Measurements from ENCODE around the gene SUMO4. TPM values are rescaled to one million over a fixed set of nuclear protein-coding genes. Genes with fewer than 3 reads are reported as not detected.

The SUMO4 gene
- total and polyA plus RNA-seq, 4 donors = 0.49 to 6.9 (median 2.9) TPM; not detected in 1

GRCh38 chr6:149421132-149421531 is 21.1 kb downstream of the SUMO4 start:
- 76 to 77% methylated on average over 5 of the region's 5 CpGs for WGBS, 2 donors
- Histone ChIP-seq H3K9me3 (ENCODE audit: control insufficient read depth, low read length) (no peaks in the 10 kb centered on the region), H3K4me3 (ENCODE audit: low read length in 2 of 2) (no peak overlapping the region), H3K4me1 (ENCODE audit: control insufficient read depth in 1 of 2, insufficient read depth in 2 of 2, low read length in 2 of 2) (no peaks in the 10 kb centered on the region), H3K27me3 (ENCODE audit: control insufficient read depth in 1 of 2, insufficient read depth in 2 of 2, low read length in 1 of 2) (no peaks in the 10 kb centered on the region), H3K27ac (ENCODE audit: low read depth in 1 of 2, low read length in 2 of 2) (no peak overlapping the region), H3K36me3 (ENCODE audit: control insufficient read depth in 1 of 2, insufficient read depth in 2 of 2, low read length in 1 of 2) (no peaks in the 10 kb centered on the region)
- intact Hi-C loops (cut with DNase I) = loop anchor here in 1 of 2 donors (5.0 kb wide), 1 partner anchor 104 kb away; the partner anchor contains the start of gene TAB2
- no peak for ATAC-seq (ENCODE audit: low FRiP score)
- no peak for DNase-seq

DNA sequence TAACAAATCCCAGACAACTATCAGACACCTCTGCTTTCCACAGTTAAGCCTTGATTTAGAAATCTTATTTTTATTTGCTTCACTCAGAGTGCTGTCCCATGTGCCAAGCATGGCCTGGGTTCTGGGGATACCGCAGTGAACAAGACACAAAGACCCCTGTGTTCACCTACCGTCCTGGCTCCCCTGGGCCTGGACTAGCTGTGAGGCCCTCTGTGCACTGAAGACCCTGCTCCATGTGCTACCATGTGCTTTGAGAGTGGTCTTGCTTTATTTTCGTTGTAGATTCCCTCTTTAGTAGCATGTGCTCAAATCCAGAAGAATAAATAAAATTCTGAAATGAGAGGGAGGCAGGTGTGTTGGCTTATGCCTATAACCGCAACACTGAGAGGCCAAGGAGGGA is 22.5 kb downstream of the SUMO4 start:
- no peak for ATAC-seq (ENCODE audit: low FRiP score)
- WGBS, 2 donors = 92% methylated on average over 4 of the region's 4 CpGs
- intact Hi-C loops (cut with DNase I) = loop anchor here in 1 of 2 donors (5.0 kb wide), 1 partner anchor 105 kb away; the partner anchor contains the start of gene TAB2

GRCh38 chr6:149423964-149424440 is 23.9 kb downstream of the SUMO4 start:
- no peak overlapping the region for H3K27ac ChIP-seq (ENCODE audit: low read depth in 1 of 2, low read length in 2 of 2)
- 27 to 28% methylated on average over 7 of the region's 7 CpGs for WGBS, 2 donors
- H3K4me3 ChIP-seq (ENCODE audit: low read length in 2 of 2) = no peak overlapping the region
- no peaks in the 10 kb centered on the region for H3K27me3 ChIP-seq (ENCODE audit: control insufficient read depth in 1 of 2, insufficient read depth in 2 of 2, low read length in 1 of 2)
- ATAC-seq (ENCODE audit: low FRiP score) = no peak
- no peaks in the 10 kb centered on the region for H3K4me1 ChIP-seq (ENCODE audit: control insufficient read depth in 1 of 2, insufficient read depth in 2 of 2, low read length in 2 of 2)
- intact Hi-C loops (cut with DNase I) = loop anchor here in 1 of 2 donors (2.0 to 5.0 kb wide), 2 partner anchors 107 to 341 kb away; partner anchors contain the start of gene TAB2
- DNase-seq = no peak
- no peaks in the 10 kb centered on the region for H3K9me3 ChIP-seq (ENCODE audit: control insufficient read depth, low read length)
- H3K36me3 ChIP-seq (ENCODE audit: control insufficient read depth in 1 of 2, insufficient read depth in 2 of 2, low read length in 1 of 2) = no peaks in the 10 kb centered on the region

More for the DNA sequence above, 22.5 kb downstream of the SUMO4 start:
- Histone ChIP-seq H3K4me1 (ENCODE audit: control insufficient read depth in 1 of 2, insufficient read depth in 2 of 2, low read length in 2 of 2) (no peaks in the 10 kb centered on the region), H3K27ac (ENCODE audit: low read depth in 1 of 2, low read length in 2 of 2) (no peak overlapping the region), H3K36me3 (ENCODE audit: control insufficient read depth in 1 of 2, insufficient read depth in 2 of 2, low read length in 1 of 2) (no peaks in the 10 kb centered on the region), H3K4me3 (ENCODE audit: low read length in 2 of 2) (no peak overlapping the region), H3K27me3 (ENCODE audit: control insufficient read depth in 1 of 2, insufficient read depth in 2 of 2, low read length in 1 of 2) (no peaks in the 10 kb centered on the region), H3K9me3 (ENCODE audit: control insufficient read depth, low read length) (no peaks in the 10 kb centered on the region)
- no peak for DNase-seq

DNA sequence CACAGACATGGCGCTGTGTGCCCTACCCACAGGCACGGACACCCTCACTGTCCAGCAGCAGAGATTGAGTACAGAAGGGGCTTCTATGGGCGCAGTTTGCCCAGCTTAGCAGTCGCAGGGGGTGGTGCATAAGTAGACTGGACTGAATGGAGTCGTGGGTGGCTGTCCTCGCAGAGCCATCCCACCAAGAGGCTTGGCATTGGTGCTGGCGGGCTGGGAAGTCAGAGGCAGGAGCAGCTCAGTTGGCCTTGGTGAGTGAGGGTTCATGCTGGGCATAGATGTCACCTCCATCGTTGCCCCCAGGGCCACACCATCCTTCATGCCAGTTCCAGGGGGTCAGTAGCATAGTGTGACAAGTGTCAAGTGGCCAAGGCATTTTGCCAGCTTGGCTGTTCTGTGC is 25.2 kb downstream of the SUMO4 start:
- Histone ChIP-seq H3K36me3 (ENCODE audit: control insufficient read depth in 1 of 2, insufficient read depth in 2 of 2, low read length in 1 of 2) (no peaks in the 10 kb centered on the region), H3K4me3 (ENCODE audit: low read length in 2 of 2) (no peak overlapping the region), H3K27me3 (ENCODE audit: control insufficient read depth in 1 of 2, insufficient read depth in 2 of 2, low read length in 1 of 2) (no peaks in the 10 kb centered on the region), H3K9me3 (ENCODE audit: control insufficient read depth, low read length) (no peaks in the 10 kb centered on the region), H3K4me1 (ENCODE audit: control insufficient read depth in 1 of 2, insufficient read depth in 2 of 2, low read length in 2 of 2) (no peaks in the 10 kb centered on the region), H3K27ac (ENCODE audit: low read depth in 1 of 2, low read length in 2 of 2) (no peak overlapping the region)
- intact Hi-C loops (cut with DNase I) = loop anchor here in 1 of 2 donors (2.0 kb wide), 1 partner anchor 342 kb away; no protein-coding TSS in a partner anchor
- WGBS, 2 donors = 83 to 96% methylated on average over 8 of the region's 8 CpGs
- ATAC-seq (ENCODE audit: low FRiP score) = no peak
- no peak for DNase-seq

DNA sequence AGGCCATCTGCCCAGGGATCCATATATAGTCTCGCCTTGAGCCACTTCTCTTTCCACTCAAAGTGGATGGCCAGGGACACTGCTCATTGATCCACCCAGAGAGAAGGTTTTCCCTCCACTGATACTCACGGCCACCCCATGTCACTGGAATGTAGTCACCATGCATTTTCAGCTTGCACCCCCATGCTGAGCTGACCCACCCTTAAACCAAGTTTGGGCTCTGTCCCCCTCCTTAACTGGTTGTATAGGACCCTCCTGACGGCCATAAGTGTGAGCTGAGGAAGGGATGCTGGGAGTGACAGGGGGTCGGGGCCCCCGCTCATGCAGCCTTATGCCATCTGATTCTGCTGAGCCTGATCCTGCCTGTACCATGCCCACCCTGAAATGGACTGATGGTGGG is 25.7 kb downstream of the SUMO4 start:
- Histone ChIP-seq H3K4me3 (ENCODE audit: low read length in 2 of 2) (no peak overlapping the region), H3K27ac (ENCODE audit: low read depth in 1 of 2, low read length in 2 of 2) (no peak overlapping the region), H3K27me3 (ENCODE audit: control insufficient read depth in 1 of 2, insufficient read depth in 2 of 2, low read length in 1 of 2) (no peaks in the 10 kb centered on the region), H3K9me3 (ENCODE audit: control insufficient read depth, low read length) (no peaks in the 10 kb centered on the region), H3K36me3 (ENCODE audit: control insufficient read depth in 1 of 2, insufficient read depth in 2 of 2, low read length in 1 of 2) (no peaks in the 10 kb centered on the region), H3K4me1 (ENCODE audit: control insufficient read depth in 1 of 2, insufficient read depth in 2 of 2, low read length in 2 of 2) (no peaks in the 10 kb centered on the region)
- ATAC-seq (ENCODE audit: low FRiP score) (no peak), DNase-seq (no peak)
- intact Hi-C loops (cut with DNase I) = loop anchor here in 1 of 2 donors (2.0 kb wide), 1 partner anchor 343 kb away; no protein-coding TSS in a partner anchor
- 97 to 100% methylated on average over 5 of the region's 5 CpGs for WGBS, 2 donors

DNA sequence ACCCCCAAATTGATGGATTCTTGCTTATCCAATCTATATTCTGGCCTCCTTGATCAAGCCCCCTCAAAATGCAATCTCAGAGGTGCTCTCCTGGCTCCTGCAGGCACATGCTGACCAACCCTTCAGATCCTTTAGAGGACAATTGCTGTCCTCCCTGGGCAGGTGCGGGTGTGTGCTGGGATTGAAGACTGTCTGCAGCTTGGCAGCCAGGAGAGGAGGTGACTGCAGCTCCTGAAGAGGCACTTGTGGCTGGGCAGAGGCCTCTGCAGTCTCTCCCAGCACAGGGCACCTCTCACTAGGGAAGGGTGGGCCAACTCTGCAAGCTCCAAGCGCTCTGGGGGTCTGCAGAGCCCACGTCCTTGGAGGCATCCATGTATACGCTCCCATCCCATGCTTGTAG is 28.5 kb downstream of the SUMO4 start:
- H3K27ac ChIP-seq (ENCODE audit: low read depth in 1 of 2, low read length in 2 of 2) = no peak overlapping the region
- ATAC-seq (ENCODE audit: low FRiP score) = no peak
- DNase-seq = no peak
- H3K4me3 ChIP-seq (ENCODE audit: low read length in 2 of 2) = no peak overlapping the region
- H3K9me3 ChIP-seq (ENCODE audit: control insufficient read depth, low read length) = no peaks in the 10 kb centered on the region
- 94 to 95% methylated on average over 4 of the region's 4 CpGs for WGBS, 2 donors
- no peaks in the 10 kb centered on the region for H3K36me3 ChIP-seq (ENCODE audit: control insufficient read depth in 1 of 2, insufficient read depth in 2 of 2, low read length in 1 of 2)
- no peaks in the 10 kb centered on the region for H3K4me1 ChIP-seq (ENCODE audit: control insufficient read depth in 1 of 2, insufficient read depth in 2 of 2, low read length in 2 of 2)
- intact Hi-C loops (cut with DNase I) = no loop called here
- no peaks in the 10 kb centered on the region for H3K27me3 ChIP-seq (ENCODE audit: control insufficient read depth in 1 of 2, insufficient read depth in 2 of 2, low read length in 1 of 2)

- Histone ChIP-seq H3K9me3 (ENCODE audit: control insufficient read depth, low read length) (no peaks in the 10 kb centered on the region), H3K27ac (ENCODE audit: low read depth in 1 of 2, low read length in 2 of 2) (no peak overlapping the region), H3K27me3 (ENCODE audit: control insufficient read depth in 1 of 2, insufficient read depth in 2 of 2, low read length in 1 of 2) (no peaks in the 10 kb centered on the region), H3K4me1 (ENCODE audit: control insufficient read depth in 1 of 2, insufficient read depth in 2 of 2, low read length in 2 of 2) (no peaks in the 10 kb centered on the region), H3K4me3 (ENCODE audit: low read length in 2 of 2) (no peak overlapping the region), H3K36me3 (ENCODE audit: control insufficient read depth in 1 of 2, insufficient read depth in 2 of 2, low read length in 1 of 2) (no peaks in the 10 kb centered on the region)
- 91% methylated on average over 26 of the region's 26 CpGs for WGBS, 2 donors
- intact Hi-C loops (cut with DNase I) = loop anchor here (5.0 kb wide), 4 partner anchors 88 to 852 kb away; no protein-coding TSS in a partner anchor
- DNase-seq (no peak), ATAC-seq (ENCODE audit: low FRiP score) (no peak)
Observed at GRCh38 chr6:149429427-149430360, 29.6 kb downstream of the SUMO4 start.

- Histone ChIP-seq H3K4me1 (ENCODE audit: control insufficient read depth in 1 of 2, insufficient read depth in 2 of 2, low read length in 2 of 2) (no peaks in the 10 kb centered on the region), H3K9me3 (ENCODE audit: control insufficient read depth, low read length) (no peaks in the 10 kb centered on the region), H3K4me3 (ENCODE audit: low read length in 2 of 2) (no peak overlapping the region), H3K27me3 (ENCODE audit: control insufficient read depth in 1 of 2, insufficient read depth in 2 of 2, low read length in 1 of 2) (no peaks in the 10 kb centered on the region), H3K36me3 (ENCODE audit: control insufficient read depth in 1 of 2, insufficient read depth in 2 of 2, low read length in 1 of 2) (no peaks in the 10 kb centered on the region), H3K27ac (ENCODE audit: low read depth in 1 of 2, low read length in 2 of 2) (no peak overlapping the region)
- ATAC-seq (ENCODE audit: low FRiP score) (peak; percentile 92), DNase-seq (peak; percentile 93 to 96)
- intact Hi-C loops (cut with DNase I) = loop anchor here (2.0 to 5.0 kb wide), 6 partner anchors 85 to 855 kb away; no protein-coding TSS in a partner anchor
- WGBS, 2 donors = 10 to 20% methylated on average over 19 of the region's 19 CpGs
Observed at GRCh38 chr6:149431905-149432775, 32.1 kb downstream of the SUMO4 start.

Data from aorta (tissue), 5 donors.